Measurements from ENCODE around the gene MYPOP. TPM values are rescaled to one million over a fixed set of nuclear protein-coding genes. Genes with fewer than 3 reads are reported as not detected.
A peak's percentile ranks its signal among the peaks of the same experiment; 100 is the strongest.

Gene MYPOP
- total RNA-seq, 1 donor from 2014 or later = 9.1 TPM

DNA sequence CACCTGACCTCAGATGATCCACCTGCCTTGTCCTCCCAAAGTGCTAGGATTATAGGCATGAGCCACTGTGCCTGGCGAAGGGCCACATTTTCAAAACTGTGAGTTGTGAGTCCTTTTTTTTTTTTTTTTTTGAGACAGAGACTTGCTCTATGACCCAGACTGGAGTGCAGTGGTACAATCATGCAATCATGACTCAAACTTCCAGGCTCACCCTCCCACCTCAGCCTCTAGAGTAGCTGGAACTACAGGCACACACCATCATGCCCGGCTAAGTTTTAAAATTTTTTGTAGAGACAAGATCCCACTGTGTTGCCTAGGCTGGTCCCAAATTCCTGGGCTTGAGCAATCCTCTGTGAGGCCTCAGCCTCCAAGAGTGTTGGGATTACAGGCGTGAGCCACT, 3.8 kb upstream of the MYPOP start:
- H3K4me1 Mint-ChIP-seq = peaks cover 5% of the 10 kb centered on the region
- H3K27ac Mint-ChIP-seq (ENCODE audit: unreplicated experiment) = peak overlapping the region; percentile 78
- DNase-seq (ENCODE audit: low read depth, low spot score) = no peak
- no peak overlapping the region for H3K4me3 Mint-ChIP-seq
- no peaks in the 10 kb centered on the region for H3K36me3 Mint-ChIP-seq (ENCODE audit: low read depth)
- H3K9me3 Mint-ChIP-seq = no peaks in the 10 kb centered on the region
- TF ChIP-seq, protein P1, sequence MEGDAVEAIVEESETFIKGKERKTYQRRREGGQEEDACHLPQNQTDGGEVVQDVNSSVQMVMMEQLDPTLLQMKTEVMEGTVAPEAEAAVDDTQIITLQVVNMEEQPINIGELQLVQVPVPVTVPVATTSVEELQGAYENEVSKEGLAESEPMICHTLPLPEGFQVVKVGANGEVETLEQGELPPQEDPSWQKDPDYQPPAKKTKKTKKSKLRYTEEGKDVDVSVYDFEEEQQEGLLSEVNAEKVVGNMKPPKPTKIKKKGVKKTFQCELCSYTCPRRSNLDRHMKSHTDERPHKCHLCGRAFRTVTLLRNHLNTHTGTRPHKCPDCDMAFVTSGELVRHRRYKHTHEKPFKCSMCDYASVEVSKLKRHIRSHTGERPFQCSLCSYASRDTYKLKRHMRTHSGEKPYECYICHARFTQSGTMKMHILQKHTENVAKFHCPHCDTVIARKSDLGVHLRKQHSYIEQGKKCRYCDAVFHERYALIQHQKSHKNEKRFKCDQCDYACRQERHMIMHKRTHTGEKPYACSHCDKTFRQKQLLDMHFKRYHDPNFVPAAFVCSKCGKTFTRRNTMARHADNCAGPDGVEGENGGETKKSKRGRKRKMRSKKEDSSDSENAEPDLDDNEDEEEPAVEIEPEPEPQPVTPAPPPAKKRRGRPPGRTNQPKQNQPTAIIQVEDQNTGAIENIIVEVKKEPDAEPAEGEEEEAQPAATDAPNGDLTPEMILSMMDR (conservative IDR thresholded peaks at IDR 0.05) = no peak
- H3K27me3 Mint-ChIP-seq (ENCODE audit: low read depth) = peaks cover 16% of the 10 kb centered on the region

DNA sequence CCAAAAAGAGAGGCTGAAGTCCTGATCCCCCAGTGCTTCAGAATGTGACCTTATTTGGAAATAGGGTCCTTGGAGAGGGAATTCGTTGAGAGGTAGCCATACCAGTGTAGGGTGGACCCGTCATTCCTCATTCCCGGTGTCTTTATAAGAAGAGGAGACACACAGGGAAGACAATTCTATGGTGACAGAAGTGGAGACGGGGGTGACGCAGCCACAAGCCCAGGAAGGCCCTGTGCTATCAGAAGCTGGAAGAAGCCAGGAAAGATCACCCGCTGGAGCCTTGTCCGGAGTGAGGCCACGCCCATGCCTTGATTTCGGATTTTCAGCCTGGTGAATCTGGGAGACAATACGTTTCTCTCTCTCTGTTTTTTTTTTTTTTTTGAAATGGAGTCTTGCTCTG, 2.6 kb upstream of the MYPOP start:
- Mint-ChIP-seq H3K27ac (ENCODE audit: unreplicated experiment) (peak overlapping the region; percentile 83), H3K27me3 (ENCODE audit: low read depth) (peaks cover 25% of the 10 kb centered on the region), H3K36me3 (ENCODE audit: low read depth) (peaks cover 4% of the 10 kb centered on the region), H3K9me3 (no peaks in the 10 kb centered on the region), H3K4me1 (peaks cover 11% of the 10 kb centered on the region), H3K4me3 (no peak overlapping the region)
- TF ChIP-seq, protein P1 (conservative IDR thresholded peaks at IDR 0.05) = no peak
- no peak for DNase-seq (ENCODE audit: low read depth, low spot score)

GRCh38 chr19:45902651-45903625, 525 bp upstream of the MYPOP start:
- TF ChIP-seq, protein P1 (conservative IDR thresholded peaks at IDR 0.05) = no peak
- Mint-ChIP-seq H3K27ac (ENCODE audit: unreplicated experiment) (no peak overlapping the region), H3K27me3 (ENCODE audit: low read depth) (peaks cover 21% of the 10 kb centered on the region), H3K4me3 (peak overlapping the region; percentile 96), H3K4me1 (peaks cover 11% of the 10 kb centered on the region), H3K9me3 (no peaks in the 10 kb centered on the region), H3K36me3 (ENCODE audit: low read depth) (peaks cover 4% of the 10 kb centered on the region)
- DNase-seq (ENCODE audit: low read depth, low spot score) = peak; percentile 99

- TF ChIP-seq, protein P1 (conservative IDR thresholded peaks at IDR 0.05) = no peak
- Mint-ChIP-seq H3K4me3 (no peak overlapping the region), H3K36me3 (ENCODE audit: low read depth) (peaks cover 4% of the 10 kb centered on the region), H3K9me3 (no peaks in the 10 kb centered on the region), H3K27ac (ENCODE audit: unreplicated experiment) (no peak overlapping the region), H3K4me1 (peaks cover 11% of the 10 kb centered on the region), H3K27me3 (ENCODE audit: low read depth) (peaks cover 21% of the 10 kb centered on the region)
- no peak for DNase-seq (ENCODE audit: low read depth, low spot score)
These were observed 941 bp downstream of the MYPOP start for GRCh38 chr19:45901432-45901911.

GRCh38 chr19:45900738-45901431, 1.5 kb downstream of the MYPOP start:
- Mint-ChIP-seq H3K27ac (ENCODE audit: unreplicated experiment) (no peak overlapping the region), H3K4me3 (peak overlapping the region; percentile 70), H3K36me3 (ENCODE audit: low read depth) (peaks cover 4% of the 10 kb centered on the region), H3K27me3 (ENCODE audit: low read depth) (peaks cover 21% of the 10 kb centered on the region), H3K4me1 (peaks cover 11% of the 10 kb centered on the region), H3K9me3 (no peaks in the 10 kb centered on the region)
- TF ChIP-seq, protein P1 (conservative IDR thresholded peaks at IDR 0.05) = no peak
- no peak for DNase-seq (ENCODE audit: low read depth, low spot score)
